Ascending aorta (tissue), 2 donors: ENCODE results near the gene C1orf87. TPM values are rescaled to one million over a fixed set of nuclear protein-coding genes. Genes with fewer than 3 reads are reported as not detected.

Source experiments
- DNase-seq, 2 donors: peaks; one replicate each; pipeline ENCODE4 v3.0.0-alpha.2; 2019; ENCODE audit warnings: low spot score in 2 of 2
- H3K27ac ChIP-seq, 2 donors: fragments of 200-600 bp; sonication (generic); one replicate each; pipeline ENCODE4 v1.5.1; 2016 to 2017; ENCODE audit warnings: mild to moderate bottlenecking in 1 of 2
- H3K27me3 ChIP-seq: fragments of 200-600 bp; sonication (generic); one replicate; pipeline ENCODE4 v1.5.1; 2017
- H3K36me3 ChIP-seq, 2 donors: fragments of 200-600 bp; sonication (generic); one replicate each; pipeline ENCODE4 v1.5.1; 2016
- H3K4me1 ChIP-seq, 2 donors: fragments of 200-600 bp; sonication (generic); one replicate each; pipeline ENCODE4 v1.5.1; 2016 to 2017; ENCODE audit warnings: mild to moderate bottlenecking in 1 of 2
- H3K4me3 ChIP-seq, 2 donors: fragments of 200-600 bp; sonication (generic); one replicate each; pipeline ENCODE4 v1.5.1; 2016 to 2017; ENCODE audit warnings: mild to moderate bottlenecking in 1 of 2
- H3K9me3 ChIP-seq, 2 donors: fragments of 200-600 bp; sonication (generic); one replicate each; pipeline ENCODE4 v1.5.1; 2016
- intact Hi-C: fragments of 100-400 bp; cut with DNase I; formaldehyde crosslinking; loops from one replicate; pipeline ENCODE4 v1.15.1; 2023
- total RNA-seq: library from RNA; depleted of rRNA; stranded (reverse); fragments of >200 nt; gene quantifications from one replicate; pipeline ENCODE4 v1.1.0, GENCODE V29; 2016
- TF ChIP-seq, protein P1 (sequence below), 3 experiments: fragments of 200-600 bp in 2 of 3; fragments of 450-650 bp in 1 of 3; sonication (generic) in 2 of 3; IDR thresholded peaks; one replicate each; pipeline ENCODE4 v1.5.1; 2016 to 2019; ENCODE audit warnings: antibody characterized with exemption in 3 of 3, mild to moderate bottlenecking in 1 of 3, moderate library complexity in 1 of 3

The C1orf87 gene
- total RNA-seq, 1 donor from 2014 or later, result not detected

DNA sequence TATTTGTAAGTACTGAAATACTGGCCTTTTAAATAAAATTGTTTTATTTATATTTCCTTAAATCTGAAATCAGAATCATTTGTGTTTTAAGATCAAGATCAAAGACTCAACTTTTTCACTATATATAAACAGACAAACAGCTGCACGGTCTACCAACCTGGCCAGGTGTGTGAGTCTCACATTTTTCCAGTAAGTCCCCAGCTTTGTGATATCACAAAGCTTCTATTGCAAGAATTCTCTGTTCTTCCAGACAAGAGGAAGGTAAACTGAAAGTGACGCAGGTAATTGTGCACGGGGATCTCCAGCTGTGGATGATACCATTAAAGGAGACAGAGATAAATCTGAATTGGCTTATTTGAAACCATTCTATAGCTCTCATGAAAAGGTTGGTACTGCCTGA lies 105.8 kb downstream of the C1orf87 start:
- Histone ChIP-seq H3K4me1 (peaks cover 0 to 3% of the 10 kb centered on the region in 2 donors), H3K36me3 (no peaks in the 10 kb centered on the region), H3K27me3 (no peaks in the 10 kb centered on the region), H3K27ac (no peak overlapping the region), H3K4me3 (no peak overlapping the region), H3K9me3 (no peaks in the 10 kb centered on the region)
- no peak for DNase-seq
- TF ChIP-seq, protein P1, sequence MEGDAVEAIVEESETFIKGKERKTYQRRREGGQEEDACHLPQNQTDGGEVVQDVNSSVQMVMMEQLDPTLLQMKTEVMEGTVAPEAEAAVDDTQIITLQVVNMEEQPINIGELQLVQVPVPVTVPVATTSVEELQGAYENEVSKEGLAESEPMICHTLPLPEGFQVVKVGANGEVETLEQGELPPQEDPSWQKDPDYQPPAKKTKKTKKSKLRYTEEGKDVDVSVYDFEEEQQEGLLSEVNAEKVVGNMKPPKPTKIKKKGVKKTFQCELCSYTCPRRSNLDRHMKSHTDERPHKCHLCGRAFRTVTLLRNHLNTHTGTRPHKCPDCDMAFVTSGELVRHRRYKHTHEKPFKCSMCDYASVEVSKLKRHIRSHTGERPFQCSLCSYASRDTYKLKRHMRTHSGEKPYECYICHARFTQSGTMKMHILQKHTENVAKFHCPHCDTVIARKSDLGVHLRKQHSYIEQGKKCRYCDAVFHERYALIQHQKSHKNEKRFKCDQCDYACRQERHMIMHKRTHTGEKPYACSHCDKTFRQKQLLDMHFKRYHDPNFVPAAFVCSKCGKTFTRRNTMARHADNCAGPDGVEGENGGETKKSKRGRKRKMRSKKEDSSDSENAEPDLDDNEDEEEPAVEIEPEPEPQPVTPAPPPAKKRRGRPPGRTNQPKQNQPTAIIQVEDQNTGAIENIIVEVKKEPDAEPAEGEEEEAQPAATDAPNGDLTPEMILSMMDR (IDR thresholded peaks at IDR 0.05), result no peak
- intact Hi-C loops, result no loop called here

DNA sequence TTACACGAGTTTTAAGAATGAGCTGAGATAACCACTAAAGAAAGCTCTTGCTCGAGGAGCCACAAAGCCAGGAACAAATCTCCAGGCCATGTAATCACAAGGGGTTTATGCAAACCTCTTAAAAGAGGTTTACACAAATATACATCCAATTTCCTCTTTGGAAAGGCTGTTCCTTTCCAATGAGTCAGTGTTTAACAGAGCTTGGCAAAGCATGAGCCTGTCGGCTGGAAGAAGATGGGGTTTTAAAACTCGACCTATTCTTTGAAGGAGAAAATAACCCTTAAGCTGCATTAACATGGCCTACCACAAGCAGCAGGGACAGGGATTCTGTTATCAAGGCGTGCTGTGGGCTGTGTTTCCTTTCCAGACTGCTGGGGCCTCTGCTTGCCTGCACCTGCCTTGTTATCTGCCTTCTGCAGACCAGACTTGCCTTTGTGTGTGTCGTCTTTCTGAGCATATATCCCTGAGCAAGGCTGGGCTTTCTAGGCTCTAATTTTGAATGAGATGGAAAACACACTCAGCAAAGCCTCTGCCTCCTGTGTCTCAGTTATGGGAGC lies 106.4 kb downstream of the C1orf87 start:
- intact Hi-C loops, result no loop called here
- DNase-seq, result no peak

GRCh38 chr1:59952065-59952464 lies 121.5 kb downstream of the C1orf87 start:
- TF ChIP-seq, protein P1 (IDR thresholded peaks at IDR 0.05), result no peak
- Histone ChIP-seq H3K27ac (no peak overlapping the region), H3K9me3 (no peaks in the 10 kb centered on the region), H3K36me3 (no peaks in the 10 kb centered on the region), H3K27me3 (no peaks in the 10 kb centered on the region), H3K4me3 (no peak overlapping the region), H3K4me1 (no peaks in the 10 kb centered on the region)
- intact Hi-C loops, result no loop called here
- no peak for DNase-seq

More for the DNA sequence above, 106.4 kb downstream of the C1orf87 start:
- no peaks in the 10 kb centered on the region for H3K36me3 ChIP-seq
- H3K4me1 ChIP-seq, result peaks cover 0 to 3% of the 10 kb centered on the region in 2 donors
- H3K4me3 ChIP-seq, result no peak overlapping the region
- H3K27me3 ChIP-seq, result no peaks in the 10 kb centered on the region
- TF ChIP-seq, protein P1 (IDR thresholded peaks at IDR 0.05), result no peak
- H3K9me3 ChIP-seq, result no peaks in the 10 kb centered on the region
- H3K27ac ChIP-seq, result no peak overlapping the region

DNA sequence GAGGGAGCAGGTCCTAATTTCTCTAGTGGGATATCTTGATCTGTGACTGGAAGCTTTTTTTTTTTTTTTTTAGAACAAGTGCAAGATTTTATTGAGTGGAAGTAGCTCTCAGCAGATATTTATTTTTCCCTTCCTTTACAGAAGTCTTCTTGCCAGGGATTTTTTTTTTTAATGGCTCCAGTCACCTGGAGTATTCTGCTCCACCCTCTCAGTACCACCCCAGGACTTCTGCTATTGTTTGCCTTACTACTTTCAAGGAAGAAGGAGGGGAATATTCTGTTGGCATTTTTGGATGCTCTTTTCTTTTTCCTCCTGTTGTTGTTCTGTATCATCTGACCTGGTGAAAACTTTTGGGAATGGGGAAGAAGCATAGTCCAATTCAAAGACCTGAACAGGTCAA lies 123.9 kb downstream of the C1orf87 start:
- Histone ChIP-seq H3K4me3 (no peak overlapping the region), H3K36me3 (no peaks in the 10 kb centered on the region), H3K27me3 (no peaks in the 10 kb centered on the region), H3K27ac (no peak overlapping the region), H3K9me3 (no peaks in the 10 kb centered on the region), H3K4me1 (no peaks in the 10 kb centered on the region)
- intact Hi-C loops, result loop anchor here (5.0 kb wide), 1 partner anchor 47 kb away; no protein-coding TSS in a partner anchor
- TF ChIP-seq, protein P1 (IDR thresholded peaks at IDR 0.05), result no peak
- DNase-seq, result no peak

DNA sequence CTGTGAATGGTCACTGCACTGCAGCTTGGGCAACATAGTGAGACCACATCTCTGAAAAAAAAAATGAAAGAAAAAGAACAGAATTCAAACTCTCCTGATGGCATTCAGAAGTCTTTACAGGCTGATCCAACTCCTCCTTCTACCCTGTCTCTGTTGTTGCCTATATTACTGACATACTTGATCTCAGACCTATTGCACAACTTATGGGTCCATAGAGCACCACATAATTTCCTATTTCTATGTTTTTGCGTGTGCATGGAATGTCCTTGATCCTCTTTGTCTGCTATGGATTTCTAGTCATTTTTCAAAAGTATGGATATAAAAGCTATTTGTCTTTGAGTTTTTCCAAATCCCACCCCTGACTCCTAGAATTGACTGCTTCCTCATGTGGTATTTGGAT lies 124.6 kb downstream of the C1orf87 start:
- Histone ChIP-seq H3K9me3 (no peaks in the 10 kb centered on the region), H3K36me3 (no peaks in the 10 kb centered on the region), H3K4me1 (no peaks in the 10 kb centered on the region), H3K4me3 (no peak overlapping the region), H3K27me3 (no peaks in the 10 kb centered on the region), H3K27ac (no peak overlapping the region)
- DNase-seq, result no peak
- intact Hi-C loops, result loop anchor here (5.0 kb wide), 1 partner anchor 47 kb away; no protein-coding TSS in a partner anchor
- TF ChIP-seq, protein P1 (IDR thresholded peaks at IDR 0.05), result no peak
